ENCODE results near the gene USP3.

The USP3 gene

GRCh38 chr15:63497642-63498467 lies 6.5 kb upstream of the USP3 start:
- DNase-seq, result no peak

- no peak for DNase-seq
Observed at GRCh38 chr15:63499175-63499549, 5.2 kb upstream of the USP3 start.

GRCh38 chr15:63499611-63500010 lies 4.8 kb upstream of the USP3 start:
- no peak for DNase-seq

GRCh38 chr15:63500265-63501250 lies 3.8 kb upstream of the USP3 start:
- no peak for DNase-seq

GRCh38 chr15:63501256-63502089 lies 2.9 kb upstream of the USP3 start:
- DNase-seq, result peak; percentile 83

GRCh38 chr15:63502137-63502766 lies 2.1 kb upstream of the USP3 start:
- no peak for DNase-seq

- peak; percentile 90 for DNase-seq
Observed at GRCh38 chr15:63502843-63503738, 1.3 kb upstream of the USP3 start.

GRCh38 chr15:63503739-63504246 lies 600 bp upstream of the USP3 start:
- peak; percentile 84 for DNase-seq

- peak; percentile 75 for DNase-seq
Observed at GRCh38 chr15:63504979-63505841, 817 bp downstream of the USP3 start.

GRCh38 chr15:63505842-63506222 lies 1.4 kb downstream of the USP3 start:
- no peak for DNase-seq

- no peak for DNase-seq
Observed at GRCh38 chr15:63506537-63507035, 2.2 kb downstream of the USP3 start.

GRCh38 chr15:63507878-63508818 lies 3.8 kb downstream of the USP3 start:
- DNase-seq, result no peak

GRCh38 chr15:63509056-63509954 lies 4.9 kb downstream of the USP3 start:
- DNase-seq, result no peak

- DNase-seq, result no peak
Observed at GRCh38 chr15:63509955-63510940, 5.9 kb downstream of the USP3 start.

GRCh38 chr15:63512148-63512547 lies 7.8 kb downstream of the USP3 start:
- no peak for DNase-seq

GRCh38 chr15:63513271-63513670 lies 8.9 kb downstream of the USP3 start:
- no peak for DNase-seq
